ENCODE results near the gene UNC5CL. TPM values are rescaled to one million over a fixed set of nuclear protein-coding genes. Genes with fewer than 3 reads are reported as not detected.

Gene UNC5CL
- total RNA-seq, 1 experiment from 2014 or later: 4.5 TPM

GRCh38 chr6:40989204-40990169, 49.5 kb downstream of the UNC5CL start:
- peaks cover 17% of the 10 kb centered on the region for H3K27me3 Mint-ChIP-seq (ENCODE audit: low read depth)
- POLR2A ChIA-PET: no interaction called here
- H3K36me3 Mint-ChIP-seq: no peaks in the 10 kb centered on the region
- no peak overlapping the region for H3K27ac Mint-ChIP-seq
- H3K9me3 Mint-ChIP-seq: peaks cover 12% of the 10 kb centered on the region
- DNase-seq (ENCODE audit: low spot score): no peak
- no peak overlapping the region for H3K4me3 Mint-ChIP-seq
- CTCF ChIA-PET: interaction anchor here (1.1 to 1.2 kb wide), 2 partner anchors 10 to 41 kb away, joined by 3 to 7 read pairs; no protein-coding TSS in a partner anchor
- peaks cover 4% of the 10 kb centered on the region for H3K4me1 Mint-ChIP-seq
- ATAC-seq: no peak
- TF ChIP-seq, protein P1, sequence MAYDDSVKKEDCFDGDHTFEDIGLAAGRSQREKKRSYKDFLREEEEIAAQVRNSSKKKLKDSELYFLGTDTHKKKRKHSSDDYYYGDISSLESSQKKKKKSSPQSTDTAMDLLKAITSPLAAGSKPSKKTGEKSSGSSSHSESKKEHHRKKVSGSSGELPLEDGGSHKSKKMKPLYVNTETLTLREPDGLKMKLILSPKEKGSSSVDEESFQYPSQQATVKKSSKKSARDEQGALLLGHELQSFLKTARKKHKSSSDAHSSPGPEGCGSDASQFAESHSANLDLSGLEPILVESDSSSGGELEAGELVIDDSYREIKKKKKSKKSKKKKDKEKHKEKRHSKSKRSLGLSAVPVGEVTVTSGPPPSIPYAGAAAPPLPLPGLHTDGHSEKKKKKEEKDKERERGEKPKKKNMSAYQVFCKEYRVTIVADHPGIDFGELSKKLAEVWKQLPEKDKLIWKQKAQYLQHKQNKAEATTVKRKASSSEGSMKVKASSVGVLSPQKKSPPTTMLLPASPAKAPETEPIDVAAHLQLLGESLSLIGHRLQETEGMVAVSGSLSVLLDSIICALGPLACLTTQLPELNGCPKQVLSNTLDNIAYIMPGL (CRISPR knock-in tag; IDR thresholded peaks at IDR 0.05): no peak
- TF ChIP-seq, protein P2, sequence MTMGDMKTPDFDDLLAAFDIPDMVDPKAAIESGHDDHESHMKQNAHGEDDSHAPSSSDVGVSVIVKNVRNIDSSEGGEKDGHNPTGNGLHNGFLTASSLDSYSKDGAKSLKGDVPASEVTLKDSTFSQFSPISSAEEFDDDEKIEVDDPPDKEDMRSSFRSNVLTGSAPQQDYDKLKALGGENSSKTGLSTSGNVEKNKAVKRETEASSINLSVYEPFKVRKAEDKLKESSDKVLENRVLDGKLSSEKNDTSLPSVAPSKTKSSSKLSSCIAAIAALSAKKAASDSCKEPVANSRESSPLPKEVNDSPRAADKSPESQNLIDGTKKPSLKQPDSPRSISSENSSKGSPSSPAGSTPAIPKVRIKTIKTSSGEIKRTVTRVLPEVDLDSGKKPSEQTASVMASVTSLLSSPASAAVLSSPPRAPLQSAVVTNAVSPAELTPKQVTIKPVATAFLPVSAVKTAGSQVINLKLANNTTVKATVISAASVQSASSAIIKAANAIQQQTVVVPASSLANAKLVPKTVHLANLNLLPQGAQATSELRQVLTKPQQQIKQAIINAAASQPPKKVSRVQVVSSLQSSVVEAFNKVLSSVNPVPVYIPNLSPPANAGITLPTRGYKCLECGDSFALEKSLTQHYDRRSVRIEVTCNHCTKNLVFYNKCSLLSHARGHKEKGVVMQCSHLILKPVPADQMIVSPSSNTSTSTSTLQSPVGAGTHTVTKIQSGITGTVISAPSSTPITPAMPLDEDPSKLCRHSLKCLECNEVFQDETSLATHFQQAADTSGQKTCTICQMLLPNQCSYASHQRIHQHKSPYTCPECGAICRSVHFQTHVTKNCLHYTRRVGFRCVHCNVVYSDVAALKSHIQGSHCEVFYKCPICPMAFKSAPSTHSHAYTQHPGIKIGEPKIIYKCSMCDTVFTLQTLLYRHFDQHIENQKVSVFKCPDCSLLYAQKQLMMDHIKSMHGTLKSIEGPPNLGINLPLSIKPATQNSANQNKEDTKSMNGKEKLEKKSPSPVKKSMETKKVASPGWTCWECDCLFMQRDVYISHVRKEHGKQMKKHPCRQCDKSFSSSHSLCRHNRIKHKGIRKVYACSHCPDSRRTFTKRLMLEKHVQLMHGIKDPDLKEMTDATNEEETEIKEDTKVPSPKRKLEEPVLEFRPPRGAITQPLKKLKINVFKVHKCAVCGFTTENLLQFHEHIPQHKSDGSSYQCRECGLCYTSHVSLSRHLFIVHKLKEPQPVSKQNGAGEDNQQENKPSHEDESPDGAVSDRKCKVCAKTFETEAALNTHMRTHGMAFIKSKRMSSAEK (CRISPR knock-in tag; IDR thresholded peaks at IDR 0.05; ENCODE audit: borderline replicate concordance): no peak
- TF ChIP-seq E2F4 (CRISPR knock-in tag; IDR thresholded peaks at IDR 0.05; ENCODE audit: borderline replicate concordance, low read depth) (no peak), TP53 (CRISPR knock-in tag; IDR thresholded peaks at IDR 0.05) (no peak), ZNF121 (CRISPR knock-in tag; IDR thresholded peaks at IDR 0.05) (no peak), SOX15 (CRISPR knock-in tag; IDR thresholded peaks at IDR 0.05) (no peak), ESRRA (CRISPR knock-in tag; IDR thresholded peaks at IDR 0.05; ENCODE audit: borderline replicate concordance) (no peak), FOXK1 (CRISPR knock-in tag; IDR thresholded peaks at IDR 0.05) (no peak), RELA (CRISPR knock-in tag; IDR thresholded peaks at IDR 0.05; ENCODE audit: borderline replicate concordance) (no peak), ZBTB21 (CRISPR knock-in tag; IDR thresholded peaks at IDR 0.05; ENCODE audit: borderline replicate concordance) (no peak), RORB (CRISPR knock-in tag; IDR thresholded peaks at IDR 0.05) (no peak), ATF1 (CRISPR knock-in tag; IDR thresholded peaks at IDR 0.05) (no peak), ZNF416 (CRISPR knock-in tag; IDR thresholded peaks at IDR 0.05) (no peak), CREM (CRISPR knock-in tag; IDR thresholded peaks at IDR 0.05) (no peak), ZNF138 (CRISPR knock-in tag; conservative IDR thresholded peaks at IDR 0.05) (no peak), MXD4 (CRISPR knock-in tag; IDR thresholded peaks at IDR 0.05; ENCODE audit: borderline replicate concordance) (no peak), MYBL2 (CRISPR knock-in tag; IDR thresholded peaks at IDR 0.05) (no peak)

- Mint-ChIP-seq H3K4me3 (no peak overlapping the region), H3K9me3 (peaks cover 19% of the 10 kb centered on the region), H3K36me3 (no peaks in the 10 kb centered on the region), H3K4me1 (peaks cover 11% of the 10 kb centered on the region), H3K27ac (no peak overlapping the region), H3K27me3 (ENCODE audit: low read depth) (peaks cover 17% of the 10 kb centered on the region)
- POLR2A ChIA-PET: no interaction called here
- CTCF ChIA-PET: no interaction called here
- ATAC-seq (no peak), DNase-seq (ENCODE audit: low spot score) (no peak)
- TF ChIP-seq HMGA2 (CRISPR knock-in tag; IDR thresholded peaks at IDR 0.05) (no peak), ZNF219 (CRISPR knock-in tag; IDR thresholded peaks at IDR 0.05; ENCODE audit: borderline replicate concordance) (no peak), ATF3 (CRISPR knock-in tag; conservative IDR thresholded peaks at IDR 0.05) (no peak)
- TF ChIP-seq, protein P2 (CRISPR knock-in tag; IDR thresholded peaks at IDR 0.05; ENCODE audit: borderline replicate concordance): no peak
These were observed 50.4 kb downstream of the UNC5CL start for GRCh38 chr6:40988634-40989033.

Data from WTC11 (cell line).